Erythroblast (primary cell): ENCODE data around the gene FOXL2NB.

ENCODE experiments used
- GATA1 ChIP-seq: IDR thresholded peaks from 2 replicates; pipeline ENCODE4 v1.6.1; 2011; ENCODE audit warnings: low read depth, mild to moderate bottlenecking, control low read depth, low read length, moderate library complexity
- POLR2A ChIP-seq: IDR thresholded peaks from 2 replicates; pipeline ENCODE4 v1.6.1; 2011; ENCODE audit warnings: mild to moderate bottlenecking, low read length

GRCh38 chr3:138901567-138901966 lies 45.5 kb upstream of the FOXL2NB start:
- TF ChIP-seq POLR2A (no peak), GATA1 (no peak)
